Tibial nerve (tissue), 4 donors: ENCODE data around the gene MYCBPAP. TPM values are rescaled to one million over a fixed set of nuclear protein-coding genes. Genes with fewer than 3 reads are reported as not detected.
A peak's percentile ranks its signal among the peaks of the same experiment; 100 is the strongest.

Experiments used
- DNase-seq, 2 donors: peaks; one replicate each; pipeline ENCODE4 v3.0.0-alpha.2; 2019; ENCODE audit warnings: low spot score in 2 of 2
- H3K27ac ChIP-seq, 4 donors: fragments of 200-600 bp; sonication (generic) in 3 of 4; one replicate each; pipeline ENCODE4 v1.5.1; 2017 to 2019; ENCODE audit warnings: mild to moderate bottlenecking in 1 of 4
- H3K27me3 ChIP-seq, 2 donors: fragments of 200-600 bp; sonication (generic) in 1 of 2; one replicate each; pipeline versions ENCODE4 v1.5.1 to v1.6.0; 2017 to 2019
- H3K36me3 ChIP-seq, 3 donors: fragments of 200-600 bp; sonication (generic); one replicate each; pipeline ENCODE4 v1.5.1; 2018 to 2019
- H3K4me1 ChIP-seq, 4 donors: fragments of 200-600 bp; sonication (generic) in 3 of 4; one replicate each; pipeline ENCODE4 v1.5.1; 2017 to 2019
- H3K4me3 ChIP-seq, 4 donors: fragments of 200-600 bp; sonication (generic) in 3 of 4; one replicate each; pipeline ENCODE4 v1.5.1; 2017 to 2019; ENCODE audit warnings: mild to moderate bottlenecking in 1 of 4, moderate library complexity in 1 of 4
- H3K9me3 ChIP-seq, 4 donors: fragments of 200-600 bp; sonication (generic) in 3 of 4; one replicate each; pipeline ENCODE4 v1.5.1; 2017 to 2019
- EP300 ChIP-seq, 2 donors: sonication (generic); formaldehyde crosslinking; IDR thresholded peaks; one replicate each; pipeline ENCODE4 v1.6.1; 2017; ENCODE audit warnings: antibody characterized with exemption in 2 of 2, mild to moderate bottlenecking in 1 of 2
- POLR2A ChIP-seq, 2 donors: fragments of 450-650 bp; IDR thresholded peaks; one replicate each; pipeline ENCODE4 v1.6.1; 2017; ENCODE audit warnings: antibody characterized with exemption in 2 of 2, mild to moderate bottlenecking in 2 of 2, moderate library complexity in 2 of 2
- WGBS, 2 donors: methylation state at CpG; one replicate each; pipeline ENCODE4 v1.1.5; 2018; 5-methylcytosine and 5-hydroxymethylcytosine counted together
- total RNA-seq, 4 donors: library from RNA; depleted of rRNA; stranded (reverse); fragments of >200 nt; gene quantifications; one replicate each; pipeline ENCODE4 v1.1.0, GENCODE V29; 2016
- TF ChIP-seq, protein P1 (sequence below), 5 experiments: fragments of 200-600 bp in 3 of 5; fragments of 450-650 bp in 2 of 5; sonication (generic) in 3 of 5; IDR thresholded peaks; one replicate each; pipeline ENCODE4 v1.5.1; 2016 to 2019; ENCODE audit warnings: antibody characterized with exemption in 5 of 5, mild to moderate bottlenecking in 3 of 5, moderate library complexity in 2 of 5

Gene MYCBPAP
- total RNA-seq, 4 donors from 2014 or later: 1.2 to 6.8 (median 4.0) TPM

DNA sequence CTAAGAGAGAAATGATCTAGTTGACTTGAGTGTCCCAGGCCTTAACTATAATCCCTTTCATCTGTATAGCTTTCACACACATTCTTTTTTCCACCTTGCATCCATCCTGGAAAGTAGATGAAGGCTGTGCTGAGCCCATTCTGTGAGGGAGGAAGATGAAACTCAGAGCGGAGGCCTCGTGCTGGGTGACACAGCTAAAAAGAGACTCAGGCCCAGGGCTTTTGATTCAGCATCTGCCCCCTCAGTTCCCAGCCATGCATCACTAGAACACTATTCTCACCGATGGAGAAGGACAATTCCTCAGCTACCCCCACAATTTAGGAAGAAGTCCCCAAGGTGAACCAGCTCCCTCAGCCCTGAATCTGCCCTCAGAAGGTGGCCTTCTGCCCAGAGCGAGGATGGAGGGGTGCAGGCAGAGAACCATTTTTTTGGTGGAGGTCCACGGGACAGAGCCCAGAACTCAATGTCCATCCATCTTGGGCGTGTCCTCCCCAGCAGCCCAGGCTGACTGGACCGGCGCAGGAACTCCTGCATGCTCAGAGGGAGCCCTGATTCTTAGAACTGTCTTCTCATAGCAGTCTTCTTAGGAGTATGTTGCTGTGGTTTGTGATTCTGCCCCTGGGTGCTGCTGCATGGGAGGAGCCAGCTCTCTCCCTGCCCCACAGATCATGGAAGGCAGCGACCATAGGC lies 5.8 kb upstream of the MYCBPAP start:
- Histone ChIP-seq H3K27me3 (no peaks in the 10 kb centered on the region), H3K9me3 (no peaks in the 10 kb centered on the region), H3K4me1 (no peaks in the 10 kb centered on the region), H3K4me3 (no peak overlapping the region), H3K27ac (no peak overlapping the region), H3K36me3 (no peaks in the 10 kb centered on the region)
- DNase-seq: no peak
- TF ChIP-seq EP300 (IDR thresholded peaks at IDR 0.05): no peak
- TF ChIP-seq POLR2A (IDR thresholded peaks at IDR 0.05): no peak
- TF ChIP-seq, protein P1, sequence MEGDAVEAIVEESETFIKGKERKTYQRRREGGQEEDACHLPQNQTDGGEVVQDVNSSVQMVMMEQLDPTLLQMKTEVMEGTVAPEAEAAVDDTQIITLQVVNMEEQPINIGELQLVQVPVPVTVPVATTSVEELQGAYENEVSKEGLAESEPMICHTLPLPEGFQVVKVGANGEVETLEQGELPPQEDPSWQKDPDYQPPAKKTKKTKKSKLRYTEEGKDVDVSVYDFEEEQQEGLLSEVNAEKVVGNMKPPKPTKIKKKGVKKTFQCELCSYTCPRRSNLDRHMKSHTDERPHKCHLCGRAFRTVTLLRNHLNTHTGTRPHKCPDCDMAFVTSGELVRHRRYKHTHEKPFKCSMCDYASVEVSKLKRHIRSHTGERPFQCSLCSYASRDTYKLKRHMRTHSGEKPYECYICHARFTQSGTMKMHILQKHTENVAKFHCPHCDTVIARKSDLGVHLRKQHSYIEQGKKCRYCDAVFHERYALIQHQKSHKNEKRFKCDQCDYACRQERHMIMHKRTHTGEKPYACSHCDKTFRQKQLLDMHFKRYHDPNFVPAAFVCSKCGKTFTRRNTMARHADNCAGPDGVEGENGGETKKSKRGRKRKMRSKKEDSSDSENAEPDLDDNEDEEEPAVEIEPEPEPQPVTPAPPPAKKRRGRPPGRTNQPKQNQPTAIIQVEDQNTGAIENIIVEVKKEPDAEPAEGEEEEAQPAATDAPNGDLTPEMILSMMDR (IDR thresholded peaks at IDR 0.05): no peak
- WGBS, 2 donors: 83 to 90% methylated on average over 8 of the region's 9 CpGs

DNA sequence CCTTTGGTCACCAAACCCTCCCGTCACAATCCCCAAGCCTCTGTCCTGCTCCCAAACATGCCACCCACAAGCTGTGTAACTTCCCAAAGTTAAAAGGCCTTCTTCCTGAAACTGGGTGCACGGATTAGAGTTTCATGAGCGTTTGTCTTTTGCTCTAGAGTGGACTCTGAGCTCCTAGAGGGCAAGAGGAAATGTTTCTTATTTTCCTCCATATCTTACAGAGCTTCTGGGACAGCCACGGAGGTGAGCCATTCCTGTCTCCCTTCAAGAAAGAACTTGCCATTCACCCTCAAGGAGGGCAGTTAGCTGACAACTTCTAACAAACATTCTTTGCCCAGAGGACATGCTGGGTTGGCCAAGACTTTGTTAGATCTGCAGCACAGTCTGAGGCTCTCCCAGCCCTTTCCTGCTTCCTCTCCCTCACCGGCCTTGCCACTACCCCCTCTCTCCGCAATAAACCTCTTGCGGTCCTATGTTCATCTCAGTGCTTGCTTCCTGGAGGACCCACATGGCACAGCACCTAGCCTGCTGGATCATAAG lies 2.6 kb upstream of the MYCBPAP start:
- H3K4me3 ChIP-seq: no peak overlapping the region
- no peaks in the 10 kb centered on the region for H3K27me3 ChIP-seq
- no peaks in the 10 kb centered on the region for H3K9me3 ChIP-seq
- H3K27ac ChIP-seq: peak overlapping the region in 1 of 4 donors; percentile 28
- no peak for DNase-seq
- WGBS, 2 donors: 73 to 78% methylated on average over 7 of the region's 7 CpGs
- TF ChIP-seq POLR2A (IDR thresholded peaks at IDR 0.05) (no peak), EP300 (IDR thresholded peaks at IDR 0.05) (no peak)
- TF ChIP-seq, protein P1 (IDR thresholded peaks at IDR 0.05): no peak
- no peaks in the 10 kb centered on the region for H3K36me3 ChIP-seq
- H3K4me1 ChIP-seq: peaks cover 0 to 19% (median 8%) of the 10 kb centered on the region in 4 donors

DNA sequence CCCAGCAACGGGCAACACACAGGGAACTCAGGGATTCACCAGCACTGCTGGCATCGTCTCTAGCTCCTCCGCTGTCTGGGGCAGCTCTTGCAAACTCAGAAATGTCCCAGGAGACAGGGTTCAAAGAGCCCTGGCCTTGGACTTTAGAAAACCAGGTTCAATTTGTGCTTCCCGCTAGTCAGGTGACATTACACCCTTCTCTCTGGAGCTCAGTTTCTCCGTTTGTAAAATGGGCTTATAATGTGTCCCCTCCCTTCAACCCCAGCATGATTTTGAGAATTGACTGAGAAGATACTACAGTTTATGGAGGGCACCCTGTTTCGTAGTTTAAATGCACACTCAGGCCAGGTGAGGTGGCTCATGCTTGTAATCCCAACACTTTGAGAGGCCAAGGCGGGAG lies 1.9 kb upstream of the MYCBPAP start:
- no peak for DNase-seq
- no peak overlapping the region for H3K27ac ChIP-seq
- WGBS, 2 donors: 77 to 80% methylated on average over 7 of the region's 7 CpGs
- TF ChIP-seq POLR2A (IDR thresholded peaks at IDR 0.05) (no peak), EP300 (IDR thresholded peaks at IDR 0.05) (no peak)
- TF ChIP-seq, protein P1 (IDR thresholded peaks at IDR 0.05): no peak
- no peaks in the 10 kb centered on the region for H3K27me3 ChIP-seq
- peaks cover 0 to 25% (median 8%) of the 10 kb centered on the region in 4 donors for H3K4me1 ChIP-seq
- H3K9me3 ChIP-seq: no peaks in the 10 kb centered on the region
- no peak overlapping the region for H3K4me3 ChIP-seq
- no peaks in the 10 kb centered on the region for H3K36me3 ChIP-seq

DNA sequence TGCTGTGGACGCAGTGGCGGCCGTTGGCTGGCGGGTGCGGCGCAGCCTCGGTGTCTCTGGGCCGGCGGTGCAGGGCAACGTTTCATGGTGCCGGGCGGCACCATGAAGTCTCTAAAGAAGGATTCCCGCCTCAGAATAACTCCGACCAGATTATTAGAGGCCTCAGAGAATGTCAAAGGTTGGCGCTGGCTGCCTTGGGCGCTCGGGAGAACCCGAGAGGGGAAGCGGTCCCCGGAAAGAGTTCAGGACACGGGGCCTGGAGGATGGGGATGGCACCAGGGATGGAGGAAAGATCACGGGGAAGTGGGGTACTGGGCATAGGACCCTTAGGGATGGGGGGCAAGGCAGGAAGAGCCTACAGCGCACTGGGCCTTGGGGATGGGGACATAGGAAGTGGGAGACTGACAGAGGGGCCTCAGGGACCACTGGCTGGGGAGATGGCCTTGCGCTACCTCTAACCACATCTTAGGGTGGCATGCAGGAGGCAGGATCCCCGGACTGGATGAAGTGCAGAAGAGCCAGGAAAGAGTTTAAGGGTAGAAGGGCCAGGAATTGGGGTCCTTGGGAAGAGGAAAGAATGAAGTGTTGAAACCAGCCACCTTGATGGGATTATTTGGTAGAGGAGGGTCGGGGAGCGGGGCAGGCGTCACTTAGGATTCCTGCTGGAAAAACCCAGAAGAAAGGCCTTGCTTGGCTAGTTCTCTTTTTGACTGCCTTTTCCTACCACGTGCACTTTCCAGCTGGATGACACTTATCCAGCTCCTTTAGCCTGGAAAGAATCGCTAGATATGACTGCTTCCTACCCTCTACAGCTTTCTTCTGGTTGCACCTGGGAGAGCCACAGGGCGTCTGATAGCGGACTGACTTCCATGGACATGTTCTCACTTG lies 578 bp downstream of the MYCBPAP start:
- no peaks in the 10 kb centered on the region for H3K9me3 ChIP-seq
- H3K27me3 ChIP-seq: no peaks in the 10 kb centered on the region
- no peak for DNase-seq
- peak overlapping the region; percentile 78 to 93 (median 84) for H3K27ac ChIP-seq
- peak overlapping the region; percentile 53 to 81 (median 63) for H3K4me3 ChIP-seq
- peaks cover 0 to 36% (median 8%) of the 10 kb centered on the region in 4 donors for H3K4me1 ChIP-seq
- WGBS, 2 donors: 24 to 25% methylated on average over 32 of the region's 32 CpGs
- no peaks in the 10 kb centered on the region for H3K36me3 ChIP-seq
- TF ChIP-seq EP300 (IDR thresholded peaks at IDR 0.05): no peak
- TF ChIP-seq, protein P1 (IDR thresholded peaks at IDR 0.05): no peak
- no peak for TF ChIP-seq POLR2A (IDR thresholded peaks at IDR 0.05)
